NB4 (cell line): ENCODE results near the gene LRMDA.
"Not testable (repeated sequence)": the region's sequence is repeated elsewhere in the genome, so short reads cannot be mapped to it uniquely, and the experiment has no call there.

Source experiments
- DNase-seq: peaks from one replicate; pipeline ENCODE4 v3.0.0; 2010; ENCODE audit warnings: low read depth
- H3K4me3 ChIP-seq: one replicate; pipeline ENCODE4 v1.5.1; 2011; ENCODE audit warnings: mild to moderate bottlenecking, low read depth, low read length, moderate library complexity
- CTCF ChIP-seq: IDR thresholded peaks from one replicate; pipeline ENCODE4 v1.5.1; 2012; ENCODE audit warnings: low read depth, low read length
- MYC ChIP-seq: IDR thresholded peaks from 2 replicates; pipeline ENCODE4 v1.6.1; 2011; ENCODE audit warnings: low read depth, low read length
- POLR2A ChIP-seq: IDR thresholded peaks from 2 replicates; pipeline ENCODE4 v1.6.1; 2011; ENCODE audit warnings: mild to moderate bottlenecking; ENCODE audit not compliant: insufficient read length; ENCODE audit errors: extremely low read depth
- TF ChIP-seq, protein P1 (sequence below): IDR thresholded peaks from 2 replicates; pipeline ENCODE4 v1.6.1; 2011; ENCODE audit warnings: low read depth, low read length

Gene LRMDA

GRCh38 chr10:75616076-75616475 is 184.7 kb downstream of the LRMDA start:
- TF ChIP-seq, protein P1, sequence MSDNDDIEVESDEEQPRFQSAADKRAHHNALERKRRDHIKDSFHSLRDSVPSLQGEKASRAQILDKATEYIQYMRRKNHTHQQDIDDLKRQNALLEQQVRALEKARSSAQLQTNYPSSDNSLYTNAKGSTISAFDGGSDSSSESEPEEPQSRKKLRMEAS: no peak
- TF ChIP-seq MYC (no peak), CTCF (no peak), POLR2A (no peak)
- H3K4me3 ChIP-seq: no peak overlapping the region

DNA sequence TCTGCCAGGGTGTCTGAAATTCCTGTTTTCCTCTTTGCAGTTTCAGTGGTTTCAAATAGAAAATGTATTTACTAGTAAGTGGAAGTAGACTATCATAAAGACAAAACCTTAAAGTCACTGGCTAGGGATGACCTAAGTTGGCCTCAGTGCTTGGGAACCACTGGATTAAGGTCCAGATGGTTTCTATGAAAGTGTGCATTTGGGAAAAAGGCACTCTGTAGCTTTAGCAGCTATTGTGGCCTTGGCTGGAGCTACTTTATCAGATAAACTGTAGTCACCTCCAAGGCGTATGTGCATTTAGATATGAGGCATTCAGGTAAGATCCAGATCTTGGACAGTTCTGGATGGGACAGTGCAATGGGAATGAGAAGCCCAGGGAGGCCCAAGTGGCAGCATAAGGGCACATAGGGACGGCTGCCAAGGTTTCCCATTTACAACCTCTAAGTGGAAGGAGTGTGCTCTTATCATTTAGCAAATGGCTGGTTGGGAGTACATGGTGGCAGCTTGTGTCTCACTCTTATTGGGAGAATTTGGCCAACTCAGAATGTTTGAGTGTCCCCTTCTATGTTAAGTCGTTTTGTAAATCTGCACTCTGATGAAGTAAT is 185.6 kb downstream of the LRMDA start:
- no peak for TF ChIP-seq POLR2A
- no peak overlapping the region for H3K4me3 ChIP-seq
- DNase-seq: no peak

More at GRCh38 chr10:75616076-75616475, 184.7 kb downstream of the LRMDA start:
- no peak for DNase-seq

GRCh38 chr10:75617485-75618155 is 186.2 kb downstream of the LRMDA start:
- DNase-seq: peak; percentile 33
- no peak overlapping the region for H3K4me3 ChIP-seq
- TF ChIP-seq CTCF (no peak), MYC (no peak), POLR2A (no peak)
- TF ChIP-seq, protein P1: no peak

- TF ChIP-seq CTCF (no peak), POLR2A (no peak)
- no peak for DNase-seq
- H3K4me3 ChIP-seq: no peak overlapping the region
Measured at GRCh38 chr10:75619635-75620034, 188.2 kb downstream of the LRMDA start.

DNA sequence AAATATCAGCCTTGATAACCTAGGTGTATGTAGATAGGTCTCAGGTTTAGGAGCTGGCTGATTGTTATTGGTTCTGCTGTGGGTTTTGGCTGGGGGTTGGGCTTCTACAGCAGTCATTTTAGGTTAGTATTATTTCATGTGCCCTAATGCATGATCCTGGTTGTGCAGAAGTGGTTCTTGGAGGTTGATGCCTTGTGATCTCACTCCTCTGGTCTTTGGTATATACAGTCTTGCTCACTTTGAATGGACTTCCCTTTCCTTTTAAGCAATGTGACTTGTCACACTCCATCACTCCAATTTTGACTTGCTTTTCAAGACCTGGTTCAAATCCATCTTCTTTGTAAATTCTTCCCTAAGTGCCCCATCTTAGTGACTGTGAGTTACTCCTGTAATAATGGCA is 188.9 kb downstream of the LRMDA start:
- no peak overlapping the region for H3K4me3 ChIP-seq
- DNase-seq: no peak
- TF ChIP-seq CTCF: no peak
- no peak for TF ChIP-seq POLR2A
- TF ChIP-seq MYC: no peak

GRCh38 chr10:75621003-75621402 is 189.6 kb downstream of the LRMDA start:
- H3K4me3 ChIP-seq, DNase-seq: not testable (repeated sequence)

DNA sequence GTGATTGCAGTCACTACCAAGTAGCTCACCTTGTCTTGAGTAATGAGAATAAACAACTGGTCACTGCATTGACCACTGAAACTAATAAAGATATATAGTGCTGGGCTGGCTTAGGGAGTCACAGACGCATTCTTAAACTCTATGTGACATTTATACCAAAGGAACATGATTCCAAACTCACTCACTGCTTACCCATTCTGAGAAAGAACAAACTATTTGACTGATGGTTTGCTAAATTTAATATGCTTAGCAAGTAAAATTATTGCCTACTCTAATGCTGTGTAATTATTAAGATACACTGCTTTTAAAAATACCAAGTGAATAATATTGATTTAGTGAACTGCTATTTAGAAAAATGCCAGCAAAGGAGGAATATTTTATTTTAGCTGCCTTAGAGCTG is 191.1 kb downstream of the LRMDA start:
- no peak for DNase-seq
- TF ChIP-seq CTCF (no peak), POLR2A (no peak), MYC (no peak)
- TF ChIP-seq, protein P1: no peak
- H3K4me3 ChIP-seq: no peak overlapping the region
